ENCODE results near the gene SRP9.
A peak's percentile ranks its signal among the peaks of the same experiment; 100 is the strongest.

The SRP9 gene

DNA sequence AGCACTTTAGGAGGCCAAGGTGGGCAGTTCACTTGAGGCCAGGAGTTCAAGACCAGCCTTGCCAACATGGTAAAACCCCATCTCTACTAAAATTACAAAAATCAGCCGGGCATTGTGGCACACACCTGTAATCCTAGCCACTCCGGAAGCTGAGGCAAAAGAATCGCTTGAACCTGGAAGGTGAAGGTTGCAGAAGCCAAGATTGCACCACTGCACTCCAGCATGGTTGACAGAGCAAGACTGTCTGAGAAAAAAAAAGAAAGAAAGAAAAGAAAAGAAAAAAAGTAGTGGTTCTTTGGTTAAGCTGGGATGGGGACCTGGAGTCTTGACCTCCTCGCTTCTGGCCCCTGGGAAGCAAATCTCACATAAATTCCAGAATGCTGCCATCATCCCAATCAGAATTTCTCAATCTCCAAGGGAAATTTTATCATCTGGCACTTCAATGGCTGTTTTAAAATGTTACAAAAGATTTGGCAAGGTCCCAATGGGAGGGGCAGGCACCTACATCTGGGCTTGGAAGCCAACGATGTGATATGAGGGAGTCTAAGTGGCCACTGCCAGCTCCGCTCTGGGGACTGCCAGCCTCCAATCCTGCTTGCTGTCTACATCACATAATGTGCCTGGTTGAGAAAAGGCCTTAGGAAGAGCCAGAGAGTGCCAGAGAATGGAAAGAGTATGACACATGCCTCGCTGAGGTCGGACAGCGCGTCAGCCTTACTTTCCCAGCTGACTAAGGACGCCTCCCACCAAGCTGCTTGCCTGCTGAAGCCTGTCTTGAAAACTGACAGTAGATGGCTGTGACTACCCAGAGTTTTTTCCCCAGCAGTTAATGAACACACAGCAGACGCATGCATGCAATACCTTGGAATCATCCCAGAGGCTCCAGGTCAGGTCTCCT is 42.1 kb upstream of the SRP9 start:
- peak; percentile 89 for ATAC-seq
- TF ChIP-seq PPARA (CRISPR knock-in tag; IDR thresholded peaks at IDR 0.05; ENCODE audit: borderline replicate concordance) (no peak), ZNF565 (CRISPR knock-in tag; conservative IDR thresholded peaks at IDR 0.05; ENCODE audit: low read depth) (no peak), ZFP3 (CRISPR knock-in tag; IDR thresholded peaks at IDR 0.05) (0 out of 2 replicates have a peak, but pooled peaks have one; percentile 8)
- TF ChIP-seq, protein P1, sequence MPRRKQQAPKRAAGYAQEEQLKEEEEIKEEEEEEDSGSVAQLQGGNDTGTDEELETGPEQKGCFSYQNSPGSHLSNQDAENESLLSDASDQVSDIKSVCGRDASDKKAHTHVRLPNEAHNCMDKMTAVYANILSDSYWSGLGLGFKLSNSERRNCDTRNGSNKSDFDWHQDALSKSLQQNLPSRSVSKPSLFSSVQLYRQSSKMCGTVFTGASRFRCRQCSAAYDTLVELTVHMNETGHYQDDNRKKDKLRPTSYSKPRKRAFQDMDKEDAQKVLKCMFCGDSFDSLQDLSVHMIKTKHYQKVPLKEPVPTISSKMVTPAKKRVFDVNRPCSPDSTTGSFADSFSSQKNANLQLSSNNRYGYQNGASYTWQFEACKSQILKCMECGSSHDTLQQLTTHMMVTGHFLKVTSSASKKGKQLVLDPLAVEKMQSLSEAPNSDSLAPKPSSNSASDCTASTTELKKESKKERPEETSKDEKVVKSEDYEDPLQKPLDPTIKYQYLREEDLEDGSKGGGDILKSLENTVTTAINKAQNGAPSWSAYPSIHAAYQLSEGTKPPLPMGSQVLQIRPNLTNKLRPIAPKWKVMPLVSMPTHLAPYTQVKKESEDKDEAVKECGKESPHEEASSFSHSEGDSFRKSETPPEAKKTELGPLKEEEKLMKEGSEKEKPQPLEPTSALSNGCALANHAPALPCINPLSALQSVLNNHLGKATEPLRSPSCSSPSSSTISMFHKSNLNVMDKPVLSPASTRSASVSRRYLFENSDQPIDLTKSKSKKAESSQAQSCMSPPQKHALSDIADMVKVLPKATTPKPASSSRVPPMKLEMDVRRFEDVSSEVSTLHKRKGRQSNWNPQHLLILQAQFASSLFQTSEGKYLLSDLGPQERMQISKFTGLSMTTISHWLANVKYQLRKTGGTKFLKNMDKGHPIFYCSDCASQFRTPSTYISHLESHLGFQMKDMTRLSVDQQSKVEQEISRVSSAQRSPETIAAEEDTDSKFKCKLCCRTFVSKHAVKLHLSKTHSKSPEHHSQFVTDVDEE (CRISPR knock-in tag; IDR thresholded peaks at IDR 0.05) = no peak

DNA sequence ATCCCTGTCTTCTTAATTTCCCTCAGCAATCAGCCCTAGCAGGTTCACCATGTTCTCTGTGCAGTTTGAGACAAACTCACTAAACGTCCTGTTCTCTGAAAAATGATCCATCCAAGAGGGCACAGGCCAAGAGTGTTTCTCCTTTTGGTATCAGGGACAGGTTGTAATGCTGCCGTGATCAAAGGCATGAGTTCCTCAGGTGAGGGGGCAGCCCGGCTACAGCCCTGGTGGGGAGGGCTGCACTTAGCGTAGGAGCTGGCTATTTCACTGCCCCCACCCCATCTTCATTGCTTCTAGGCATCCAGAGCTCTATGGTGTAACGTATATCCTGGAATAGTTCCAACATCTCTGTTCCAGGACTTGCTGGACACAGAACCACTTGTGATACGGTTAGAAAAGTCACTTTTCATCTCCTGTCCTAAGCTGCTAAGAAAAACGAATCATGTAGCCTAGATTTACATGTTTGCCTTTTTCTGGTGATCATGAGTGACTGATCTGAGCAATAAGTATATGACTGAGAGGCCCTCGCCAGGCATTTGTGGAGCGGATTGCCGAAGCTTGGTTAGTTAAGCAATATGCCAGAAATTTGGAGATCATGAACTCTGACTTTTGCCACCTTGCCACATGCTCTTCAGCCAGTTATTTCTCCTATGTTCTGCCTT is 41.1 kb upstream of the SRP9 start:
- ATAC-seq = peak; percentile 21
- TF ChIP-seq CSDC2 (CRISPR knock-in tag; IDR thresholded peaks at IDR 0.05) = no peak
- TF ChIP-seq ISL1 (CRISPR knock-in tag; IDR thresholded peaks at IDR 0.05) = no peak
- no peak for TF ChIP-seq RARB (CRISPR knock-in tag; IDR thresholded peaks at IDR 0.05)
- no peak for TF ChIP-seq ZNF8 (CRISPR knock-in tag; IDR thresholded peaks at IDR 0.05)
- TF ChIP-seq ARNTL (CRISPR knock-in tag; IDR thresholded peaks at IDR 0.05; ENCODE audit: borderline replicate concordance, low read depth) = no peak

DNA sequence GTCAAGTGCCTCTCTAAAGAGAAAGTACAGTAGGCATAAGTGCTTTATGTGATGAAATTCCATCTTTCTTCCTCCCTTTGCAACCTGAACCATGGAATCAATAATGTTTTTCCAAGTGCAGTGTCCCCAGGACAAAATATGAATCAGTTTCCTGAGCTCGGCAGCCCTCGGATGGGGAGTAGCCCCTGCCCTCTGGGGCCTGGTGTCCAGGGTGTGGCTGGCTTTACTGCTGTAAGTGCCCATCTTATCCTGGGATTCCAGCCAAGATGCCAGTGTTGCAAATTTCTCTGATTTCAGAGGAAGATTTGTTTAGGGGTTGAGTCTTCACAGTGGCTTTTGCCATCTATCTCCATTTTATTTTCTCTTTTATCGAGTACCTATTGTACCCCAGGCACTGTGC is 40.5 kb upstream of the SRP9 start:
- no peak for TF ChIP-seq ZFP3 (CRISPR knock-in tag; IDR thresholded peaks at IDR 0.05)
- no peak for TF ChIP-seq GLIS3 (CRISPR knock-in tag; IDR thresholded peaks at IDR 0.05)
- TF ChIP-seq, protein P2, sequence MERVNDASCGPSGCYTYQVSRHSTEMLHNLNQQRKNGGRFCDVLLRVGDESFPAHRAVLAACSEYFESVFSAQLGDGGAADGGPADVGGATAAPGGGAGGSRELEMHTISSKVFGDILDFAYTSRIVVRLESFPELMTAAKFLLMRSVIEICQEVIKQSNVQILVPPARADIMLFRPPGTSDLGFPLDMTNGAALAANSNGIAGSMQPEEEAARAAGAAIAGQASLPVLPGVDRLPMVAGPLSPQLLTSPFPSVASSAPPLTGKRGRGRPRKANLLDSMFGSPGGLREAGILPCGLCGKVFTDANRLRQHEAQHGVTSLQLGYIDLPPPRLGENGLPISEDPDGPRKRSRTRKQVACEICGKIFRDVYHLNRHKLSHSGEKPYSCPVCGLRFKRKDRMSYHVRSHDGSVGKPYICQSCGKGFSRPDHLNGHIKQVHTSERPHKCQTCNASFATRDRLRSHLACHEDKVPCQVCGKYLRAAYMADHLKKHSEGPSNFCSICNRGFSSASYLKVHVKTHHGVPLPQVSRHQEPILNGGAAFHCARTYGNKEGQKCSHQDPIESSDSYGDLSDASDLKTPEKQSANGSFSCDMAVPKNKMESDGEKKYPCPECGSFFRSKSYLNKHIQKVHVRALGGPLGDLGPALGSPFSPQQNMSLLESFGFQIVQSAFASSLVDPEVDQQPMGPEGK (CRISPR knock-in tag; IDR thresholded peaks at IDR 0.05; ENCODE audit: borderline replicate concordance) = no peak
- no peak for TF ChIP-seq ZNF70 (CRISPR knock-in tag; IDR thresholded peaks at IDR 0.05)
- no peak for TF ChIP-seq BACH2 (CRISPR knock-in tag; IDR thresholded peaks at IDR 0.05; ENCODE audit: borderline replicate concordance)
- TF ChIP-seq OSR1 (CRISPR knock-in tag; IDR thresholded peaks at IDR 0.05) = no peak
- TF ChIP-seq, protein P3, sequence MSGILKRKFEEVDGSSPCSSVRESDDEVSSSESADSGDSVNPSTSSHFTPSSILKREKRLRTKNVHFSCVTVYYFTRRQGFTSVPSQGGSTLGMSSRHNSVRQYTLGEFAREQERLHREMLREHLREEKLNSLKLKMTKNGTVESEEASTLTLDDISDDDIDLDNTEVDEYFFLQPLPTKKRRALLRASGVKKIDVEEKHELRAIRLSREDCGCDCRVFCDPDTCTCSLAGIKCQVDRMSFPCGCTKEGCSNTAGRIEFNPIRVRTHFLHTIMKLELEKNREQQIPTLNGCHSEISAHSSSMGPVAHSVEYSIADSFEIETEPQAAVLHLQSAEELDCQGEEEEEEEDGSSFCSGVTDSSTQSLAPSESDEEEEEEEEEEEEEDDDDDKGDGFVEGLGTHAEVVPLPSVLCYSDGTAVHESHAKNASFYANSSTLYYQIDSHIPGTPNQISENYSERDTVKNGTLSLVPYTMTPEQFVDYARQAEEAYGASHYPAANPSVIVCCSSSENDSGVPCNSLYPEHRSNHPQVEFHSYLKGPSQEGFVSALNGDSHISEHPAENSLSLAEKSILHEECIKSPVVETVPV (CRISPR knock-in tag; IDR thresholded peaks at IDR 0.05) = no peak
- ATAC-seq = peak; percentile 39

DNA sequence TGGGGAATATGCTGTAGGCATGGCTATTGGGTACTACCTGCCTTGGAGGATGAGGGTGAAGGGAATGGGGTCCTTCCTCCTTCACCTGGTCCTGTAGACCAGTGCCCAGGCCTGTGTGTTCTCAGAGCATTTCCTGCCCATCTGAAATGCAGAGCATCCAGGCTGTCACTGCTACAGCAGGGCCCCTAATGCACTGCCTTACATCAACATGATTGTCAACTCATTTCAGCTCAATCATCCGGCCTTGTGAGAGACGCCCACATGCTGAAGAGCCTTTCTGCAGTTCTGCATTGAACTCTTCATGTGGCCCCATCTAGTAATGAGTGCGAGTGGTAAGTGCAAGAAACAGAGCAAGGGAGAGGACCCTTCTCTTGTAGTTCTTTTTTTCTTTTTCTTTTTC is 39.8 kb upstream of the SRP9 start:
- no peak for TF ChIP-seq ZNF565 (CRISPR knock-in tag; conservative IDR thresholded peaks at IDR 0.05; ENCODE audit: low read depth)
- no peak for TF ChIP-seq SNAI2 (CRISPR knock-in tag; IDR thresholded peaks at IDR 0.05)
- TF ChIP-seq TCF4 (CRISPR knock-in tag; IDR thresholded peaks at IDR 0.05; ENCODE audit: borderline replicate concordance) = no peak
- TF ChIP-seq GLIS3 (CRISPR knock-in tag; IDR thresholded peaks at IDR 0.05) = no peak
- TF ChIP-seq, protein P2 (CRISPR knock-in tag; IDR thresholded peaks at IDR 0.05; ENCODE audit: borderline replicate concordance) = no peak
- no peak for TF ChIP-seq RARB (CRISPR knock-in tag; IDR thresholded peaks at IDR 0.05)
- ATAC-seq = 0 out of 3 replicates have a peak, but pooled peaks have one; percentile 1
